AG10803 (cell line): Measurements from ENCODE around the gene IL31.

Source experiments
- DNase-seq: peaks from one replicate; pipeline ENCODE4 v3.0.0; 2010; ENCODE audit warnings: low read depth
- H3K4me3 ChIP-seq: 2 replicates; pipeline ENCODE4 v1.5.1; 2011; ENCODE audit warnings: mild to moderate bottlenecking, low read length, control low read depth
- TF ChIP-seq, protein P1 (sequence below): conservative IDR thresholded peaks from 2 replicates; pipeline ENCODE4 v1.5.1; 2011; ENCODE audit warnings: mild to moderate bottlenecking, low read length, control low read depth, inconsistent platforms

Gene IL31

DNA sequence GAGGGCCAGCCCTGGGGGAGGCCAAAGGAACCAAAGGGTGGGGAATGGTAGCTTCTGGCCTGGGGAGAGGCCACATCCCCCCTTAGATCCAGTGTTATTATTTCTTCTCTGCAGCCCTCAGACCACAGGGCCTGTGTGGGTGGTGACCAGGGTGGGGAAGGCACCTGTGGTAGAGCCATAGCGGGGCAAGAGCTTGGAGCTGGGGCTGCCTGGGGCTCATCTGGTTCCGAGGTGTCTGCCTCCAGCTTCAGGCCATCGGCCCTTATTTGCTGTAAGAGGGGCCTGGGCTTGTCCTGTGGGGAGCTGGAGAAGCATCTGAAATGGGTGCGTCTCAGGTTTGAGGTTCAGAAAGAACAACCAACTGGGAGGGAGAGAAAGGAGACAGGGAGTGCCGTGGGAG, 27.4 kb upstream of the IL31 start:
- TF ChIP-seq, protein P1, sequence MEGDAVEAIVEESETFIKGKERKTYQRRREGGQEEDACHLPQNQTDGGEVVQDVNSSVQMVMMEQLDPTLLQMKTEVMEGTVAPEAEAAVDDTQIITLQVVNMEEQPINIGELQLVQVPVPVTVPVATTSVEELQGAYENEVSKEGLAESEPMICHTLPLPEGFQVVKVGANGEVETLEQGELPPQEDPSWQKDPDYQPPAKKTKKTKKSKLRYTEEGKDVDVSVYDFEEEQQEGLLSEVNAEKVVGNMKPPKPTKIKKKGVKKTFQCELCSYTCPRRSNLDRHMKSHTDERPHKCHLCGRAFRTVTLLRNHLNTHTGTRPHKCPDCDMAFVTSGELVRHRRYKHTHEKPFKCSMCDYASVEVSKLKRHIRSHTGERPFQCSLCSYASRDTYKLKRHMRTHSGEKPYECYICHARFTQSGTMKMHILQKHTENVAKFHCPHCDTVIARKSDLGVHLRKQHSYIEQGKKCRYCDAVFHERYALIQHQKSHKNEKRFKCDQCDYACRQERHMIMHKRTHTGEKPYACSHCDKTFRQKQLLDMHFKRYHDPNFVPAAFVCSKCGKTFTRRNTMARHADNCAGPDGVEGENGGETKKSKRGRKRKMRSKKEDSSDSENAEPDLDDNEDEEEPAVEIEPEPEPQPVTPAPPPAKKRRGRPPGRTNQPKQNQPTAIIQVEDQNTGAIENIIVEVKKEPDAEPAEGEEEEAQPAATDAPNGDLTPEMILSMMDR = no peak
- H3K4me3 ChIP-seq = no peak overlapping the region
- DNase-seq = no peak

GRCh38 chr12:122200541-122201175, 26.6 kb upstream of the IL31 start:
- DNase-seq = no peak
- no peak overlapping the region for H3K4me3 ChIP-seq
- TF ChIP-seq, protein P1 = no peak

DNA sequence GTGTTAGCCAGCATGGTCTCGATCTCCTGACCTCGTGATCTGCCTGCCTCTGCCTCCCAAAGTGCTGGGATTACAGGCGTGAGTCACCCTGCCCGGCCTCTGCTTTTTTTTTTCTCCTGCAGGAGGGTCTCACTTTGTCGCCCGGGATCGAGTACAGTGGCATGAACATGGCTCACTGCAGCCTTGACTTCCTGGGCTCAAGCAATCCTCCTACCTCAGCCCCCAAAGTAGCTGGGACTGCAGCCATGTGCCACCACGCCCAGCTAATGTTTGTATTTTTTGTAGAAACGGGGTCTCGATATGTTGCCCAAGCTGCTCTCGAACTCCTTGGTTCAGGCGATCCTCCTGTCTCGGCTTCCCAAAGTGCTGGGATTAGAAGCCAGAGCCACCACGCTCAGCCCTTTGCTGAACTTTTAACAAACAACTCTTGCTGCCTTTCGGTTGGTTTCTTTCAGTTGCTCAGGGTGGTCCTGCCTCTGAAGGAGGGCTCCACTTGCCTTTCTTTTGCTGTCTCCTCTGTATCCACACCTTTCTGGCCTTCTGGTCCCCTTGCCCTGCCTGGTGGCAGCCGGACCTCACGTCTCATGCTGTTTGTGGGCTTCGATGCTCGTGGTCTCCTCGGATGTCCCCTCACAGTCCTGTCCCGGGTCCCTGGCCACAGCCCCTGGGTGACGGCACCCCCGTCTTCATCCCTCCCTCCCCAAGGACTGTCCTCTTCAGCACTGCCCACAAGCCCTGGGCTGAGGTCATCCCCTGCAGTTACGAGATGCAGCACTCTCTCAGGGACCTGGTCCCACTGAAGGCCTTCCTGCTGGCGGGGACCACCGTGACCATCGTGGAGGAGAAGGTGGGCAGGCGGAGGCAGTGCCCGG, 25.7 kb upstream of the IL31 start:
- TF ChIP-seq, protein P1 = no peak
- no peak for DNase-seq

DNA sequence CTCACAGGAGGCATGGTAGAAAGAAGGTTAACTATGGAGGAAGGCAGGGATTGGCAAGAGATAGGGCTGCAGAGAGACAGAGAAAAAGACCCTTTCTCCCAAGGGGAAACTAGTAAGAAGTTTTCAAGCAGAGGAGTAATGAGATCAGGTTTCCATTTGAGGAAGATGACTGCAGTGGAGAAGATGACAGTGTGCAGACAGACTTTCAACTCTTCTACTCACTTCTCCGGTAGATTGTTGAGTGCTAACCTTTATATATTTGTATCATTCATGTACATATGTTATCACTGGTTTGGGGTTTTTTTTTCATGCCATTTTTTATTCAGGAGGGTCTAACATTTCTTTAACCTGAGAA, 23.6 kb upstream of the IL31 start:
- H3K4me3 ChIP-seq = no peak overlapping the region
- no peak for DNase-seq
- TF ChIP-seq, protein P1 = no peak

More for the DNA sequence above, 25.7 kb upstream of the IL31 start:
- H3K4me3 ChIP-seq = no peak overlapping the region

GRCh38 chr12:122195405-122195804, 21.4 kb upstream of the IL31 start:
- no peak for DNase-seq
- TF ChIP-seq, protein P1 = no peak
- H3K4me3 ChIP-seq = no peak overlapping the region

GRCh38 chr12:122194804-122195203, 20.8 kb upstream of the IL31 start:
- DNase-seq = no peak
- TF ChIP-seq, protein P1 = no peak
- no peak overlapping the region for H3K4me3 ChIP-seq

DNA sequence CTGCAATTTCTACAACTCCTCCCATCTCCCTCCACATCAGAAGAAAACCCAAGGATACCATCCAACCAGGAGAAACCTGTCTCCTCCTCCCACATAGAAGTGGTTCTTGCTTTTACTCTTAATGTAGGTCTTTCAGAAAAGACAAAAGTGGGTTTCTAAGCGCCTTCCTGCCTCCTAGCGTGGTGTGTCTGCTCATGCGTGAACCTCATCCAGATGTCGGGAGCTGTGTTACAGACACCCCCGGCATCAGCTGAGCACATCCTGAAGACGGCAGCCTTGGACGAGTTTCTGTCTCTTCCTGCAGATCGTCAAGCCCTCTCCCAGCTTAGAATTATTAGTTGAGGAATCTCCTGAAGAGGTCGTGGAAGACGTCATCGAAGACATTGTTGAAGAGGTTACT, 18.4 kb upstream of the IL31 start:
- TF ChIP-seq, protein P1 = no peak
- H3K4me3 ChIP-seq = no peak overlapping the region
- DNase-seq = no peak
